RWPE2 (cell line): ENCODE measurements around the gene PTPN9.
"Not testable (repeated sequence)": the region's sequence is repeated elsewhere in the genome, so short reads cannot be mapped to it uniquely, and the experiment has no call there.

ENCODE experiments used
- ATAC-seq: fragments of 200-7000 bp; cut with Tn5 transposase; 3 replicates; pipeline ENCODE4 v1.9.1; 2021; ENCODE audit warnings: low read depth
- DNase-seq: peaks from one replicate; pipeline ENCODE4 v3.0.0-alpha.2; 2020; ENCODE audit warnings: low spot score
- H3K27ac ChIP-seq: fragments of 450-650 bp; 2 replicates; pipeline ENCODE4 v1.5.1; 2017; ENCODE audit warnings: mild to moderate bottlenecking; ENCODE audit not compliant: poor library complexity, severe bottlenecking
- H3K27me3 ChIP-seq: fragments of 250-450 bp; sonication (Bioruptor Pico); 2 replicates; pipeline ENCODE4 v1.5.1; 2021; ENCODE audit warnings: mild to moderate bottlenecking, moderate library complexity; ENCODE audit not compliant: insufficient read depth, poor library complexity, severe bottlenecking
- H3K36me3 ChIP-seq: fragments of 250-450 bp; sonication (Bioruptor Pico); 2 replicates; pipeline ENCODE4 v1.5.1; 2020; ENCODE audit warnings: low read depth, mild to moderate bottlenecking, moderate library complexity
- H3K4me1 ChIP-seq: fragments of 250-450 bp; sonication (Bioruptor Pico); 2 replicates; pipeline ENCODE4 v1.5.1; 2021; ENCODE audit warnings: mild to moderate bottlenecking, moderate library complexity; ENCODE audit not compliant: insufficient read depth, poor library complexity, severe bottlenecking
- H3K4me3 ChIP-seq: fragments of 250-450 bp; sonication (Bioruptor Pico); 2 replicates; pipeline ENCODE4 v1.5.1; 2021; ENCODE audit warnings: mild to moderate bottlenecking, moderate library complexity; ENCODE audit not compliant: severe bottlenecking
- H3K9me3 ChIP-seq: fragments of 250-450 bp; sonication (Bioruptor Pico); 2 replicates; pipeline ENCODE4 v1.5.1; 2021; ENCODE audit warnings: mild to moderate bottlenecking, moderate library complexity; ENCODE audit not compliant: severe bottlenecking
- CTCF ChIP-seq: fragments of 450-650 bp; IDR thresholded peaks from one replicate; pipeline ENCODE4 v1.5.1; 2017; ENCODE audit warnings: mild to moderate bottlenecking, moderate library complexity; ENCODE audit not compliant: poor library complexity, severe bottlenecking

Gene PTPN9

GRCh38 chr15:75583701-75584100 lies 4.6 kb upstream of the PTPN9 start:
- Histone ChIP-seq H3K9me3 (no peaks in the 10 kb centered on the region), H3K36me3 (peaks cover 20% of the 10 kb centered on the region; the same call in 1 of the 2 replicates), H3K4me1 (no peaks in the 10 kb centered on the region), H3K4me3 (no peak overlapping the region), H3K27ac (no peak overlapping the region), H3K27me3 (no peaks in the 10 kb centered on the region)
- ATAC-seq (no peak), DNase-seq (no peak)
- no peak for TF ChIP-seq CTCF

GRCh38 chr15:75582943-75583342 lies 3.8 kb upstream of the PTPN9 start:
- peaks cover 16% of the 10 kb centered on the region; the same call in 1 of the 2 replicates for H3K36me3 ChIP-seq
- ATAC-seq, H3K4me1 ChIP-seq: not testable (repeated sequence)

GRCh38 chr15:75578173-75578947 lies 755 bp downstream of the PTPN9 start:
- Histone ChIP-seq H3K27ac (peak overlapping the region; percentile 78), H3K4me1 (peaks cover 12% of the 10 kb centered on the region), H3K27me3 (no peaks in the 10 kb centered on the region), H3K36me3 (0 out of 2 replicates have a peak, but pooled peaks cover 3% of the 10 kb centered on the region), H3K9me3 (no peaks in the 10 kb centered on the region), H3K4me3 (peak overlapping the region; percentile 94)
- no peak for TF ChIP-seq CTCF
- ATAC-seq (peak; percentile 37), DNase-seq (no peak)

More at GRCh38 chr15:75582943-75583342, 3.8 kb upstream of the PTPN9 start:
- H3K4me3 ChIP-seq, H3K9me3 ChIP-seq, H3K27me3 ChIP-seq, H3K27ac ChIP-seq: not testable (repeated sequence)
- peak; percentile 5 for DNase-seq

- Histone ChIP-seq H3K36me3 (0 out of 2 replicates have a peak, but pooled peaks cover 9% of the 10 kb centered on the region), H3K27ac (peak overlapping the region; percentile 78), H3K27me3 (no peaks in the 10 kb centered on the region), H3K9me3 (no peaks in the 10 kb centered on the region), H3K4me1 (peaks cover 20% of the 10 kb centered on the region), H3K4me3 (peak overlapping the region; percentile 94)
- TF ChIP-seq CTCF: no peak
- peak; percentile 38 for ATAC-seq
- no peak for DNase-seq
Observed at GRCh38 chr15:75577401-75578172, 1.5 kb downstream of the PTPN9 start.

- Histone ChIP-seq H3K27ac (peak overlapping the region; percentile 63), H3K9me3 (no peaks in the 10 kb centered on the region), H3K27me3 (no peaks in the 10 kb centered on the region), H3K4me1 (peaks cover 24% of the 10 kb centered on the region), H3K4me3 (no peak overlapping the region), H3K36me3 (peaks cover 43% of the 10 kb centered on the region)
- DNase-seq (no peak), ATAC-seq (no peak)
- no peak for TF ChIP-seq CTCF
Observed at GRCh38 chr15:75573648-75574384, 5.3 kb downstream of the PTPN9 start.
